ENCODE measurements around the gene CFAP99.

Gene CFAP99

DNA sequence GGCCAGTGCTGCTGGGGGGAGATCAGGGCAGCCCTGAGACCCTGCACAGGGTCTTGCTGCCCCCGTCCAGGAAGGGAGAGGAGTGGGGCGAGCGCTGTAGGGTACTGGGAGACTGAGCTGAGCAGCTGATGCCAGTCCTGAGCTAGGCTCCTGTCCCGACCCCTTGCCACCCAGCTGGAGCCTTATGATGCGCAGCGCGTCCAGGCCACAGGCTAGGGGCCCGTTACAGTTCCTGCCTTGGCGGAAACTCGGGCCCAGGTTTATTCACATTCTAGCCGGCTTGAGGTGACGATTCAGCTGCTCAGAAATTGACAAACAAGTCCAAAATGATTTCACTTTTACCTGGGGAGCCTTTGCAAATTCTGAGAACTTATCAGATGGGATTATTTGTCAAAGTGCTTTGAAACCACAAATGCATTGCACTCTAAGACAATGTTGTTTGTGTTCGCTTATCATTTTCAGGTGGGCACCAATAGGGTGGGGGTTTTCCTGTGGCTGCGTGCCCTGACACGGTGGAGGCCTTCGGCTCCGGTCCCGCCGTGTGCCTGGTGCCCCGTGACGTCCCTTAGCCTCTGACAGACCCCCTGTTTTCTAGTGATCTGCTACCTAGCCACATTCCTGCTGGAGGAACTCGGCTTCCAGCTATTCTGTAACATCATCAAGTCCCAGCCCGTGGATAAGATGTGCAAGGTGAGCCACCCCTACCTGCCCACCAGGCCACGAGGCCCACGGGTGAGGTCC lies 18.9 kb downstream of the CFAP99 start:
- POLR2A ChIA-PET: interaction anchor here (0.8 kb wide), 1 partner anchor 31 kb away, joined by 3 read pairs; the partner anchor contains the start of gene RNF4
- CTCF ChIA-PET: no interaction called here
- TF ChIP-seq NFRKB (IDR thresholded peaks at IDR 0.05): no peak
- no peak for DNase-seq (ENCODE audit: extremely low spot score)

DNA sequence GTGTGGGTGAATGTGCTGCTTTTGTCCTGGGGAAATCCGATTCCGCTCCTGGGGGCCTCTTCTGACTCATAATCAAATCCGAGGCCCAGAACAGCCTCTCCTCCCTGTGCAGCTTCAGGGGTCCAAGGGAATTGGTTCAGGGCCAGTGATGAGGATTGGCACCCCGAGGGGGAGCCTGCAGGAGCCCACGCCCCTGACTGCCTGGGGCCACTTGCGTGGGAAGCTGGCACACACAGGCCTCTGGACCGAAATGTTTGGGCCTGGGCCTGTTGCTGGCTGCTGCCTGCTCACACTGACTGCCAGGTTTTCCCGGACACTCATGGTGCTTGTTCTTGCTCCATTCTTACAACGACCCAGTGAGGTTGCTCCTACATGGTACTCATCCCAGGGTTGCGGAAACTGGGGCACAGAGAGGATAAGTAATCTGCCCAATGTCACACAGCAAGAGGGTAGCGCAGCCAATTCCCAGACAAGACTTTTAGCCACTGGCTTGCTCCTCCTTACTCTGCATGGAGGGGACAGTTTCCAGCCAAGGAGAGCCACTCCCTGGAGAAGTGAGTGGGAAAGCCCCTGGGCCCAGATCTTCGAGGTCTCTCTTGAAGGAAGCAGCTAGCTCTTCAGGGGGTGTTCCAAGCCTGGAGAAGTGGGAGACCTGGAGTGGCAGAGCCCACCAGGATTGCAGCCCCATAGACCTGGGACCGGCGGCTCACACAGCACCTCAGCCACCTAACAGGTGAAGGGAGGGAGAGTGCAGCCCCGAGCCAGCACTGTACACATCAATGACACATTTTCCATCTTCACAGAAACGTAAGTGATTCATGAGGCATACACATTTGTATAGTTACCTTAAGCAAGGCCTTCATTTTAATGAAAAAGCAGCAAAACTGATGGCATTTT lies 20.3 kb downstream of the CFAP99 start:
- DNase-seq (ENCODE audit: extremely low spot score): no peak
- ChIA-PET POLR2A (no interaction called here), CTCF (no interaction called here)
- TF ChIP-seq L3MBTL2 (conservative IDR thresholded peaks at IDR 0.05) (no peak), FOXA1 (IDR thresholded peaks at IDR 0.05) (no peak), FOXM1 (IDR thresholded peaks at IDR 0.05; ENCODE audit: borderline replicate concordance) (no peak), LEF1 (IDR thresholded peaks at IDR 0.05; ENCODE audit: borderline replicate concordance) (no peak), SP1 (IDR thresholded peaks at IDR 0.05) (no peak), ZNF384 (IDR thresholded peaks at IDR 0.05) (no peak), ARNT (IDR thresholded peaks at IDR 0.05) (no peak)
- TF ChIP-seq, protein P1, sequence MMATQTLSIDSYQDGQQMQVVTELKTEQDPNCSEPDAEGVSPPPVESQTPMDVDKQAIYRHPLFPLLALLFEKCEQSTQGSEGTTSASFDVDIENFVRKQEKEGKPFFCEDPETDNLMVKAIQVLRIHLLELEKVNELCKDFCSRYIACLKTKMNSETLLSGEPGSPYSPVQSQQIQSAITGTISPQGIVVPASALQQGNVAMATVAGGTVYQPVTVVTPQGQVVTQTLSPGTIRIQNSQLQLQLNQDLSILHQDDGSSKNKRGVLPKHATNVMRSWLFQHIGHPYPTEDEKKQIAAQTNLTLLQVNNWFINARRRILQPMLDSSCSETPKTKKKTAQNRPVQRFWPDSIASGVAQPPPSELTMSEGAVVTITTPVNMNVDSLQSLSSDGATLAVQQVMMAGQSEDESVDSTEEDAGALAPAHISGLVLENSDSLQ (IDR thresholded peaks at IDR 0.05): no peak

DNA sequence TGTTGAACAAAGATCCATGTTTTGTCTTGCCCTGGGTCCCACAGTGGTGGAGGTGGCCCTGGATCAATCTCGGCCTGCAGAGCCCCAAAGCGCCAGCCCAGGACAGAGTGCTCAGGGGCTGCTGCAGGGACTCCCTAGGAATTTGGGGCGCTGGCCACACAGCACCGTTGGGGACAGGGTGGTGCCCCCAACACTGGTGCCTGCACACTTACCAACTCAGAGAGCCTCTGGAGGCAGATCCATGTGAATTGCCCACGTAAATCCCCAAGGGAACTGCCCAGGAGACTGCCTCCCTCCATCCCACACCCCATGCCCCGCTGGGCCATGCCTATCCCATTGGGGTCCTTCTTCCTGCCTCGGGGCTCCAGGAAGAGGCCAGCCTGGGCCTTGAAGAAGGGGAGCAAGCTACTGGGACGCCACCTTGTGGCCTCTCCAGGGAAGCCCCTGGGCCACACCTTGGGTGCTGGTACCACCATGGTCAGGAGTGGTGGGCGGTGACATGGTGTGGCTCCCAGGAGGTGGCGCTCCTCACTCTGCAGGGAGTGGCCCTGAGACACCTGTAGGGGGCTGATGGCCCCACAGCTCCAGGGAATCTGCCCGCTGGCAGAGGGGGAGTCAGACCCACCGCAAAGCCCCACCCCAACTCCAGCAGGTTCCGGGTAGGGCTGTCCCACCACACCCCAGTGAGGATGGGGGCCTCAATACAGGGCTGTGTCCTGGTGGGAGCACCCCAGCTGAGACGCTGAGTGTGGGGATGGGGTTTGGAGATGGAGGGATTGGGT lies 22.8 kb downstream of the CFAP99 start:
- TF ChIP-seq, protein P1 (IDR thresholded peaks at IDR 0.05): no peak
- no peak for TF ChIP-seq SP1 (IDR thresholded peaks at IDR 0.05)
- TF ChIP-seq NFRKB (IDR thresholded peaks at IDR 0.05): no peak
- TF ChIP-seq ELF4 (IDR thresholded peaks at IDR 0.05): no peak
- ChIA-PET POLR2A (interaction anchor here (0.7 to 2.1 kb wide), 4 partner anchors 14 to 558 kb away, joined by 3 to 9 read pairs (median 3); partner anchors contain the start of gene RNF4), CTCF (interaction anchor here (0.7 to 2.3 kb wide), 8 partner anchors 10 to 223 kb away, joined by 3 to 18 read pairs (median 4); partner anchors contain the start of gene RNF4)
- DNase-seq (ENCODE audit: extremely low spot score): peak; percentile 91

DNA sequence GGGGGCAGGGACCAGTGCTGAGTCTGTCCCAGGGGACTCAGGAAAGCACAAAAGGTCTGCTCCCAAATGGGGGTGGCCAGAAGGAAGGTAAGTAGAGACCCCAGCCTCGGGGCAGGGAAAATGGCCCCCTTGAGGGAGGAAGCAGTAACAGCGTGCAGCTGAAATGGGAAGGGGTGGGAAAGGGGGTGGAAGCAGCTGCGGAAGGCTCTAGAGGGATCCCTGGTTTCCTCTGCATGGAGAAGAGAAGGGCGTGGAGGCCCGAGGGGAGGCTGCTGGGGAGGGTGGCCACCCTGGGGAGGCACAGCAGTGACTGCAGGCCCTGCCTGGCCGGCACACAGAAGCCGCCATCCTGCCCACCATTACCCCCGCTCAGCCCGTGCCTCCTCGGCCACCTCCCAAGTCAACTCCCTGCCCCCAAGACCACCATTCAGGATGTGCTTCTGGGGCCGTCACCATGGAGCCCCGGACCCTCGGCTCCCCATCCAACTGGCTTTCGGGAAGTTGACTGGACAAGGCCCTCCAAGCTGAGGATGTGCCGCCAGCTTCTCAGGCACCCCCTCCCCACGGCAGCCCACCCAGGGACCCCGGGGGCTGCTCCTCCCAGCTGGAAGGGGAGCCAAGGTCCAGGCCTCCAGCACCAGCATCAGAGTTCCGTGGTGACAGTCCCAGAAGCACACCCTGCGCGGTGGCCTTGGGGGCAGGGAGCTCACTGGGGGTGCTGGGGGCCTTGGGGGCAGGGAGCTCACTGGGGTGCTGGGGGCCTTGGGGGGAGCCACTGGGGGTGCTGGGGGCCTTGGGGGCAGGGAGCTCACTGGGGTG lies 23.6 kb downstream of the CFAP99 start:
- ChIA-PET POLR2A (interaction anchor here (0.7 to 2.1 kb wide), 3 partner anchors 15 to 559 kb away, joined by 3 to 9 read pairs (median 3); partner anchors contain the start of gene RNF4), CTCF (interaction anchor here (0.6 to 2.3 kb wide), 8 partner anchors 11 to 222 kb away, joined by 3 to 18 read pairs (median 4); partner anchors contain the start of gene RNF4)
- no peak for TF ChIP-seq TARDBP (IDR thresholded peaks at IDR 0.05)
- no peak for TF ChIP-seq ELF4 (IDR thresholded peaks at IDR 0.05)
- TF ChIP-seq, protein P1 (IDR thresholded peaks at IDR 0.05): no peak
- no peak for TF ChIP-seq HDGF (IDR thresholded peaks at IDR 0.05; ENCODE audit: borderline replicate concordance)
- TF ChIP-seq ZNF384 (IDR thresholded peaks at IDR 0.05): no peak
- TF ChIP-seq L3MBTL2 (conservative IDR thresholded peaks at IDR 0.05): no peak
- no peak for TF ChIP-seq NFRKB (IDR thresholded peaks at IDR 0.05)
- TF ChIP-seq FOXA1 (IDR thresholded peaks at IDR 0.05): no peak
- no peak for TF ChIP-seq CTBP1 (IDR thresholded peaks at IDR 0.05; ENCODE audit: borderline replicate concordance)
- TF ChIP-seq FOXM1 (IDR thresholded peaks at IDR 0.05; ENCODE audit: borderline replicate concordance): no peak
- TF ChIP-seq SP1 (IDR thresholded peaks at IDR 0.05): no peak
- TF ChIP-seq FOXK2 (IDR thresholded peaks at IDR 0.05): no peak
- DNase-seq (ENCODE audit: extremely low spot score): peak; percentile 26

DNA sequence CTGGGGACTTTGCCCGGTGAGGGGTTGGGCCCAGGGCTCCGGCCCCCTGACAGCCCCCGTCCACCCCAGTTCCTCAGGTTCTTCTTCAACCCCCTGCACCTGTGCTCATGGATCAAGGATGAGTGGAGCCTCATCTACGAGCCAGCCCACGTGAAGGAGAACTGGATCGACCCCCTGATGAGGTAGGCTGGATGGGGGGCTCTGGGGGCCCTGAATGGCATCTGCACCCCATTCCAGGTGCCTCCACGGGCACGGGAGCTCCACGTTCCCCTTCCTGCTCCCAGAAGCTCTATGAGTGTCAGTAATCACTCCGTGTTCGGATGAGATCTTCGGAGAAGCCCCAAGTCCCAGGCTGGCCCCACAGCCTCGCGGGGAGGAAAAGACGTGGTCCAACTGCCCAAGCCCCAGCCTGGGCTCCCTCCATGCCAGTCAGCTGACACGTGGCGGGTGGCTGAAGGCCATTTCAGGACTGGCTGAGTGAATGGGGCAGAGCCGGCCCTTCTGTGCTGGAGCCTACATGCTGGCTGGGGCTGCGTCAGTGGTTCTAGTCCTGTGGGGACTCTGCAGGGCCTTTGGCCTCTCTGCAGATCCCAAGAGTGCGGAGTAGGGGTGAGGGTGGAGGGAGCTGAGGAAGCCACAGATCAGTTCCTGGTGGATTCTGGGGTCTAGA lies 24.4 kb downstream of the CFAP99 start:
- POLR2A ChIA-PET: interaction anchor here (2.1 kb wide), 1 partner anchor 26 kb away, joined by 9 read pairs; the partner anchor contains the start of gene RNF4

More for the DNA sequence above, 24.4 kb downstream of the CFAP99 start:
- DNase-seq (ENCODE audit: extremely low spot score): no peak
- CTCF ChIA-PET: interaction anchor here (0.6 to 2.3 kb wide), 3 partner anchors 17 to 223 kb away, joined by 3 to 18 read pairs (median 3); no protein-coding TSS in a partner anchor
- TF ChIP-seq, protein P1 (IDR thresholded peaks at IDR 0.05): no peak
- TF ChIP-seq L3MBTL2 (conservative IDR thresholded peaks at IDR 0.05): no peak
- no peak for TF ChIP-seq HDGF (IDR thresholded peaks at IDR 0.05; ENCODE audit: borderline replicate concordance)
- no peak for TF ChIP-seq ELF4 (IDR thresholded peaks at IDR 0.05)
- TF ChIP-seq NFRKB (IDR thresholded peaks at IDR 0.05): no peak
- no peak for TF ChIP-seq LEF1 (IDR thresholded peaks at IDR 0.05; ENCODE audit: borderline replicate concordance)
- no peak for TF ChIP-seq SP1 (IDR thresholded peaks at IDR 0.05)
- TF ChIP-seq ZNF384 (IDR thresholded peaks at IDR 0.05): no peak
- TF ChIP-seq BHLHE40 (IDR thresholded peaks at IDR 0.05; ENCODE audit: borderline replicate concordance): no peak
- no peak for TF ChIP-seq CTBP1 (IDR thresholded peaks at IDR 0.05; ENCODE audit: borderline replicate concordance)
- no peak for TF ChIP-seq ARNT (IDR thresholded peaks at IDR 0.05)
- TF ChIP-seq FOXM1 (IDR thresholded peaks at IDR 0.05; ENCODE audit: borderline replicate concordance): no peak
- no peak for TF ChIP-seq FOXK2 (IDR thresholded peaks at IDR 0.05)

All from HEK293T (cell line).